ENCODE measurements around the gene USP19. TPM values are rescaled to one million over a fixed set of nuclear protein-coding genes. Genes with fewer than 3 reads are reported as not detected.
A peak's percentile ranks its signal among the peaks of the same experiment; 100 is the strongest.

USP19 gene
- total and polyA plus RNA-seq, 10 of the 15 experiments (the other 5 are each of a cell fraction or from before 2014, with no cell fraction given): 0.24 to 64.2 (median 33.2) TPM

- peak; percentile 89 for TF ChIP-seq ZBTB40 (IDR thresholded peaks at IDR 0.05; ENCODE audit: borderline replicate concordance)
- TF ChIP-seq JUNB (IDR thresholded peaks at IDR 0.05): no peak
- TF ChIP-seq RAD21 (IDR thresholded peaks at IDR 0.05; ENCODE audit: insufficient read depth, low read depth, low read length): no peak
- no peak for TF ChIP-seq ELK1 (IDR thresholded peaks at IDR 0.05; ENCODE audit: low read depth, low read length)
- 0 out of 2 replicates have a peak, but pooled peaks have one; percentile 46 for TF ChIP-seq ESRRA (IDR thresholded peaks at IDR 0.05; ENCODE audit: low read length)
- peak; percentile 89 for TF ChIP-seq SP1 (IDR thresholded peaks at IDR 0.05; ENCODE audit: low read depth, low read length)
- peak; percentile 78 for TF ChIP-seq SMAD5 (IDR thresholded peaks at IDR 0.05; ENCODE audit: low read depth)
- no peak for TF ChIP-seq ATF3 (IDR thresholded peaks at IDR 0.05; ENCODE audit: borderline replicate concordance, extremely low read depth, low read depth, low read length)
- peak; percentile 53; the same call in 1 of the 2 replicates for TF ChIP-seq CBFB (IDR thresholded peaks at IDR 0.05; ENCODE audit: low read depth)
- TF ChIP-seq BACH1 (IDR thresholded peaks at IDR 0.05; ENCODE audit: borderline replicate concordance): no peak; the same call in 1 of the 2 replicates
- TF ChIP-seq GABPA (IDR thresholded peaks at IDR 0.05; ENCODE audit: low read depth): peak; percentile 90
- no peak for TF ChIP-seq ZNF622 (IDR thresholded peaks at IDR 0.05)
- peak; percentile 26 for TF ChIP-seq FOS (IDR thresholded peaks at IDR 0.05; ENCODE audit: borderline replicate concordance, extremely low read depth, insufficient read length)
- no peak for TF ChIP-seq MTA2 (IDR thresholded peaks at IDR 0.05; ENCODE audit: low read depth)
- no peak for TF ChIP-seq IRF5 (IDR thresholded peaks at IDR 0.05; ENCODE audit: borderline replicate concordance)
- no peak for TF ChIP-seq HDGF (IDR thresholded peaks at IDR 0.05)
- no peak for TF ChIP-seq PBX3 (IDR thresholded peaks at IDR 0.05; ENCODE audit: insufficient replicate concordance, low read depth, low read length)
- TF ChIP-seq HDAC6 (IDR thresholded peaks at IDR 0.05; ENCODE audit: unreplicated experiment): no peak
- TF ChIP-seq NR2C1 (IDR thresholded peaks at IDR 0.05): peak; percentile 95
- no peak for TF ChIP-seq FOXM1 (IDR thresholded peaks at IDR 0.05; ENCODE audit: low read depth, low read length)
- TF ChIP-seq ZNF274 (IDR thresholded peaks at IDR 0.05; ENCODE audit: insufficient read depth, insufficient read length): no peak
- TF ChIP-seq EZH2 (IDR thresholded peaks at IDR 0.05; ENCODE audit: borderline replicate concordance, control insufficient read depth, low read depth, low read length): no peak
Measured at GRCh38 chr3:49104427-49105291, 16.0 kb downstream of the USP19 start, which contains the start of gene QARS1 (continued).
